ENCODE data around the gene ERVV-1. TPM values are rescaled to one million over a fixed set of nuclear protein-coding genes. Genes with fewer than 3 reads are reported as not detected.

Gene ERVV-1
- polyA plus RNA-seq, 1 of the 3 experiments (the other 2 are of a cell fraction): not detected

DNA sequence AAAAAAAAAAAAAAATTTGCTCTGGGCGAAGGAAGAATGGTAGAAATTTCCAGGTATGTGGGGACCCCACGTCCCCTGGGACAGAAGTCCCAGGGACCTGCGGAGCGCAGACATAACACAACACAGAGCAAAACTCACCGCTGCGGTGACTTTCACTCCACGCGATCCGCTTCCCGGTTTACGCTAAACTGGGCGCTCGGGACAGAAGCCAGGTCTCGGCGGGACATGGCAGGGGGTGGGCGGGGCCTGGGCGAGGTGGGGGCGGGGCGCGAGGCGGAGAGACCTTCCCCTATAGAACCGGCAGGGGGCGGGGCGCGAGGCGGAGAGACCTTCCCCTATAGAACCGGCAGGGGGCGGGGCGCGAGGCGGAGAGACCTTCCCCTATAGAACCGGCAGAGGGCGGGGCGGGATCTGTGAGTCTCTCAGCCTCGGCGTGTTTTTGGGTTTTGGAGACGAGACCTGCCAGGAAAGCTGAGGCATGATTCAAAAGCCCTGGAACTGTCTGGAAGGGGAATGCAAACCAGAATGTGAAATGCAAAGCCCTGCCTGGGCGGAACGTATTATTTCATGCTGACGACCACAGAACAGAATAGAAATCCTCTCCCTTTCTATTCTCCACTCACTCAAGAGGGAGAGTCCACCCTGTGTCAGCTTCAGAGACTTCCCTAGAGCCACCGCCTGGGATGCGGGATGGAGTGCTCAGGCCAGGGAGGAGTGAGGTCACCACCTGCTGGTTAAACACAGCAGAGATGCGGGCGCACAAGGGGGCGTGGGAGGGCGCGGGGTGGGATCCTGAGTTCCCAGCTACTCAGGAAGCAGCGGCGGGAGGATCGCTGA is 20.2 kb upstream of the ERVV-1 start (continued):
- no peak for TF ChIP-seq FOXJ3 (CRISPR knock-in tag; IDR thresholded peaks at IDR 0.05)
- TF ChIP-seq MEF2A (IDR thresholded peaks at IDR 0.05; ENCODE audit: borderline replicate concordance, low read depth): no peak

DNA sequence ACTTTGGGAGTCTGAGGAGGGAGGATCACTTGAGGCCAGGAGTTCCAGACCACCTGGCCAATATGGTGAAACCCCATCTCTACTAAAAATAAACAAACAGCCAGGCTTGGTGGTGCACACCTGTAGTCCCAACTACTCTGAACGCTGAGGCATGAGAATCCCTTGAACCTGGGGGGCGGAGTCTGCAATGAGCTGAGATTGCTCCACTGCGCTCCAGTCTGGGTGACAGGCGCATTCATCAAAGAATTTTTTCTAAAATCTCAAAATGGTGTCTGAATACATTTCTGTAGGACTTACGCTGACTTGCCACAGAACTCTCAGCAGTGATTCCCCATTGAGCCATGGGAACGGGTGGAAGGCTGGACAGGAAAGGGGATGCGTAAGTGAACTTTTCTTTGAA is 18.0 kb upstream of the ERVV-1 start:
- no peak overlapping the region for H3K4me2 ChIP-seq
- peaks cover 3% of the 10 kb centered on the region for H3F3A ChIP-seq (replicated peaks; ENCODE audit: insufficient read depth)
- no peak overlapping the region for H3K27ac ChIP-seq (ENCODE audit: low read depth in 2 of 2, low read length in 1 of 2)
- no peak overlapping the region for H2AFZ ChIP-seq (ENCODE audit: low read depth)
- H3K9ac ChIP-seq: no peak overlapping the region
- ChIA-PET CTCF (no interaction called here), POLR2A (no interaction called here)
- H3K36me3 ChIP-seq (replicated peaks in 1 of 2; ENCODE audit: control insufficient read depth in 1 of 2, insufficient read depth in 2 of 2, low read length in 1 of 2): no peaks in the 10 kb centered on the region
- WGBS (ENCODE audit: low lambda C conversion rate): 71% methylated on average over 7 of the region's 7 CpGs
- H3K79me2 ChIP-seq (ENCODE audit: insufficient read depth): no peaks in the 10 kb centered on the region
- H3K27me3 ChIP-seq (ENCODE audit: insufficient read depth): no peaks in the 10 kb centered on the region
- no peaks in the 10 kb centered on the region for H3K9me3 ChIP-seq
- H3K4me3 ChIP-seq (ENCODE audit: low read depth in 2 of 2, low read length in 1 of 2): no peak overlapping the region
- DNase-seq: no peak
- H3K9me2 ChIP-seq: no peaks in the 10 kb centered on the region
- no peaks in the 10 kb centered on the region for H4K20me1 ChIP-seq (ENCODE audit: insufficient read depth)
- peaks cover 3 to 4% of the 10 kb centered on the region in 2 experiments; a peak in 2 of 4 replicates for H3K4me1 ChIP-seq (ENCODE audit: control insufficient read depth in 1 of 2, insufficient read depth in 2 of 2, low read depth in 1 of 2, low read length in 1 of 2)
- TF ChIP-seq TEAD4 (IDR thresholded peaks at IDR 0.05; ENCODE audit: borderline replicate concordance, insufficient read depth): no peak
- TF ChIP-seq ELF1 (IDR thresholded peaks at IDR 0.05): no peak
- no peak for TF ChIP-seq FOXM1 (IDR thresholded peaks at IDR 0.05; ENCODE audit: low read depth)
- TF ChIP-seq MXI1 (IDR thresholded peaks at IDR 0.05; ENCODE audit: low read depth, low read length): no peak
- TF ChIP-seq EP300 (IDR thresholded peaks at IDR 0.05; ENCODE audit: borderline replicate concordance in 1 of 2, low read depth in 1 of 2, low read length in 1 of 2): no peak
- TF ChIP-seq, protein P1, sequence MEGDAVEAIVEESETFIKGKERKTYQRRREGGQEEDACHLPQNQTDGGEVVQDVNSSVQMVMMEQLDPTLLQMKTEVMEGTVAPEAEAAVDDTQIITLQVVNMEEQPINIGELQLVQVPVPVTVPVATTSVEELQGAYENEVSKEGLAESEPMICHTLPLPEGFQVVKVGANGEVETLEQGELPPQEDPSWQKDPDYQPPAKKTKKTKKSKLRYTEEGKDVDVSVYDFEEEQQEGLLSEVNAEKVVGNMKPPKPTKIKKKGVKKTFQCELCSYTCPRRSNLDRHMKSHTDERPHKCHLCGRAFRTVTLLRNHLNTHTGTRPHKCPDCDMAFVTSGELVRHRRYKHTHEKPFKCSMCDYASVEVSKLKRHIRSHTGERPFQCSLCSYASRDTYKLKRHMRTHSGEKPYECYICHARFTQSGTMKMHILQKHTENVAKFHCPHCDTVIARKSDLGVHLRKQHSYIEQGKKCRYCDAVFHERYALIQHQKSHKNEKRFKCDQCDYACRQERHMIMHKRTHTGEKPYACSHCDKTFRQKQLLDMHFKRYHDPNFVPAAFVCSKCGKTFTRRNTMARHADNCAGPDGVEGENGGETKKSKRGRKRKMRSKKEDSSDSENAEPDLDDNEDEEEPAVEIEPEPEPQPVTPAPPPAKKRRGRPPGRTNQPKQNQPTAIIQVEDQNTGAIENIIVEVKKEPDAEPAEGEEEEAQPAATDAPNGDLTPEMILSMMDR (IDR thresholded peaks at IDR 0.05): no peak
- TF ChIP-seq, protein P2, sequence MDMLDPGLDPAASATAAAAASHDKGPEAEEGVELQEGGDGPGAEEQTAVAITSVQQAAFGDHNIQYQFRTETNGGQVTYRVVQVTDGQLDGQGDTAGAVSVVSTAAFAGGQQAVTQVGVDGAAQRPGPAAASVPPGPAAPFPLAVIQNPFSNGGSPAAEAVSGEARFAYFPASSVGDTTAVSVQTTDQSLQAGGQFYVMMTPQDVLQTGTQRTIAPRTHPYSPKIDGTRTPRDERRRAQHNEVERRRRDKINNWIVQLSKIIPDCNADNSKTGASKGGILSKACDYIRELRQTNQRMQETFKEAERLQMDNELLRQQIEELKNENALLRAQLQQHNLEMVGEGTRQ (IDR thresholded peaks at IDR 0.05; ENCODE audit: borderline replicate concordance, low read depth, low read length): no peak
- TF ChIP-seq, protein P3, sequence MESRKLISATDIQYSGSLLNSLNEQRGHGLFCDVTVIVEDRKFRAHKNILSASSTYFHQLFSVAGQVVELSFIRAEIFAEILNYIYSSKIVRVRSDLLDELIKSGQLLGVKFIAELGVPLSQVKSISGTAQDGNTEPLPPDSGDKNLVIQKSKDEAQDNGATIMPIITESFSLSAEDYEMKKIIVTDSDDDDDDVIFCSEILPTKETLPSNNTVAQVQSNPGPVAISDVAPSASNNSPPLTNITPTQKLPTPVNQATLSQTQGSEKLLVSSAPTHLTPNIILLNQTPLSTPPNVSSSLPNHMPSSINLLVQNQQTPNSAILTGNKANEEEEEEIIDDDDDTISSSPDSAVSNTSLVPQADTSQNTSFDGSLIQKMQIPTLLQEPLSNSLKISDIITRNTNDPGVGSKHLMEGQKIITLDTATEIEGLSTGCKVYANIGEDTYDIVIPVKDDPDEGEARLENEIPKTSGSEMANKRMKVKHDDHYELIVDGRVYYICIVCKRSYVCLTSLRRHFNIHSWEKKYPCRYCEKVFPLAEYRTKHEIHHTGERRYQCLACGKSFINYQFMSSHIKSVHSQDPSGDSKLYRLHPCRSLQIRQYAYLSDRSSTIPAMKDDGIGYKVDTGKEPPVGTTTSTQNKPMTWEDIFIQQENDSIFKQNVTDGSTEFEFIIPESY (IDR thresholded peaks at IDR 0.05; ENCODE audit: borderline replicate concordance, low read depth): no peak

All from SK-N-SH (cell line).